GM21515 (cell line): ENCODE data around the gene DHRS3.
"Not testable (repeated sequence)": the region's sequence is repeated elsewhere in the genome, so short reads cannot be mapped to it uniquely, and the experiment has no call there.

Experiments
- ATAC-seq: cut with Tn5 transposase; IDR thresholded peaks from one replicate; pipeline ENCODE4 v1.9.1; 2021; ENCODE audit not compliant: unreplicated experiment

The DHRS3 gene

DNA sequence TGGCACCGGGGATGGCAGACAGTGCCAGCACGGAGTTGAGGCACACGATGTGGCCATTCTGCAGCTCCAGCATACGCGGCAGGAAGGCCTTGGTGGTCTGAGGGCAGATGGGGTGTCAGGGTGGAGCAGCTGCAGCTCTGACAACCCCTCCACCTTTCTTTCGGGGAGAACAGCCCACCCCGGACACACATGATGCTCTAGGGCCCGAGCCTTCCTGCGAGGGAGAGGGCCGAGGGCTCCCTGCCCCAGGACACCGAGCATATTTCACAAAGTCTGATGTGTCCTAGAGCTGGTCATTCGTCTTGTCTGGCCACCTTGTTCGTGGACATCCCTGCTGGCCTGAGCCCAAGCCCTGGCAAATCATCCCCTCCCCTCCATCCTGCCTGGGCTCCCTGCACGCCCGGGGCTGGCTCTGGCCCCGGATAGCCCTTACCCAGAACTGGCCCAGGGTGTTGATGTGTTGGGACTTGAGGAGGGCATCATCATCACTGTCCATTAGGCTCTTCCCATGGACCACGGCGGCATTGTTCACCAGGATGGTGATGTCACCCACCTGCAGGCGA lies 39.1 kb downstream of the DHRS3 start:
- ATAC-seq: no peak

DNA sequence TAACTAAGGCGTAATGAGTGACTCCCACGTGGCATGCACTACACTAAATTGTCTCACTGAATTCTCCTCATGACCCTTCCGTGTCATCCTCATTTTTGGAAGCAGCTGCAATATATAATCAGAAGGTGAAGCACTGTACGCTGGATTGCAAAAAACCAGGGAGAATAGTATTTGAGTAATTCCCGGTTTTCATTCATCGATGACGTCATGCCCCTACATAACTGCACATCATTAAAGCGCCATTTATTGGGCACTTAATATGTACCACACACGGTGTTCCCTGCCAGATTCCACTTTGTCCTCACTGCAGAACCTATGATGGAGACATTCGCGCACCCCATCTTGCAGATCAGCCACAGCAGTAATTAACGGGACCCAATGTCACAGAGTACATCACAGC lies 41.0 kb downstream of the DHRS3 start:
- no peak for ATAC-seq

DNA sequence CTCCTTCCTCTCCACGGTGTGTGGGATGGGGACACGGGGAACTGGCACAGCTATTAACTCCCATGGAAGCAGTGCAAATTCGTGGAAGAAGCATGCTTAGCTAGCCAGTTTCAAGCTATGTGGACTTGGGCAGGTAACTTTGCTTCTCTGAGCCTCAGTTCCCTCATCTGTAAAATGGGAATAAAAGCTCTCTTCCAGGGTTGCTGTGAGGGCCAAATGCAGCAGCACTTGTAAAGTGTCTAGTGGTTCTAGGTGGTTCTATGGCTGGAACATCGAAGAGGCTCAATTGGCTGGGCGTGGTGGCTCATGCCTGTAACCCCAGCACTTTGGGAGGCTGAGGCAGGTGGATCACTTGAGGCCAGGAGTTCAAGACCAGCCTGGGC lies 43.3 kb downstream of the DHRS3 start:
- no peak for ATAC-seq

DNA sequence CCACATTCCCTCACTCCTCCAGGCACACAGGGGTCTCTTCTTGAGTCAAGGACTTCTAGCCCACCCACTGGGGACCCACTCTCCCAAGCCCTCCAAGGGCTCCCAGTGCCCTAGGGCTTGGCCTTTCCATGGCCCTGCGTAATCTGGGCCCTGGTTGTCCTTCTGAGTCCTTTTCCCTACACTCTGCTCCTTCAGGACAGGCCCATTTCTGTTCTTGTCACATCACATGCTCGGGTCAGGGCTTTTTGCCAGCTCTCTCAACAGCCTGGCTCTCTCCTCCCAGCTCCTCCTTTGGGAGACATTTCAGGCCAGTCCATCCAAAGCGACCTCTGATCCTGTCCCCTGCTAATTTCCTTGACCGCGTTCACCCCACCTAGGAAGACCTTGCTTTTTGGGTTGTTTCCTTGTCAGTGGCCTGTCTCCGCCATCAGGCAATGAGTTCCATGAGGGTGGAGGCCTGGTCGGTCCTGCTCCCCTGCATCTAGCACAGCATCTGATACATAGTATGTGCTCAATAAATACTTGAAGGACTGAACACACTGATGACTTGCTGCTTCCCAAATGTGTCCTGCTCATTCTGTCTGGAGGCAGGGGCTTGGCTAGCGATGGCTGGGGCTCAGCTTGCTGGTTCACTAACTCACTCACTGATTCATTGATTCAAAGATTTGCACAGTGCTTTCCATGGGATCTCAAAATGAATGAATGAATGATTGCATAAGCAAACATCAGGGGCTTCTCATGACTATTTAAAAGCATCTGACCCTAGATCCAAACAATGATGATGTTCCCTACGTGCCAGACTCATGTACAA lies 44.8 kb downstream of the DHRS3 start:
- ATAC-seq: no peak

DNA sequence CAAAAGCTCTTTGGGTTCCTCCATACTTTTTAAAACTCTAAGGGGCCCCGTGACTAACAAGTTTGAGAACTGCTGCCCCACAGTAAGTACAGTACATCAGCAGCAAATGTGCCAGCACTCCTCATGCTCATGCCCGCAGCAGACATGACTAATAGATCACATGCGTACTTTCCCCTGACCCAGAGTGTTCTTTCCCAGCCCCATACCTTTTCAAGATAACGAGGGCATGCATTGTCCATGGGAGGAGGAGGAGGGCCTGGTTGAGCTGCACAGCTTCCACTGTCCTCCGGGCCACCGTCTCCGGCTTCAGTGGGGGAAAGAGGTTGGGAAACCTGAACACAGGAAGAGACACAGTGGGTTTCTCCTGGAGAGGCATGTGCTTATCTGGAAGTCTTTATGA lies 45.5 kb downstream of the DHRS3 start:
- ATAC-seq: no peak

DNA sequence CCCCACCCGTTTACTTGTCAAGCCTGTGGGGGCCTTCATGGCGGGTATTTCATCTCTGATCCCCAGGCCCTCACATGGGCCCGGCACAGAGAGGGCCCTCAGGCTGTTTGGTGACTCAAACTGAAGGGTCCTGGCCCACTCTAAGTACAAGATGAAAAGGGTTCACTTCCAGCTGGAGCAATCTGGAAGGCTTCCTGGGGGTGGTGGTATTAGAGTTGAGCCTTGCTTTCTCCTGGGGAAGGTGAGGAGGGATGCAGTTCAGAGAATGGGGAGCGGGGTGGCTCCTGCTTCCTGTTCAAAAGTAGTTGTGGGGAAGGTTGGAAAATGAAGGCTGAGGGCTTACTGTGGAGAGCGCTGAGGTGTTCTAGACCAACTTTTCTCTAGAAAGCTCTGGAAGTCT lies 47.7 kb downstream of the DHRS3 start:
- ATAC-seq: no peak

DNA sequence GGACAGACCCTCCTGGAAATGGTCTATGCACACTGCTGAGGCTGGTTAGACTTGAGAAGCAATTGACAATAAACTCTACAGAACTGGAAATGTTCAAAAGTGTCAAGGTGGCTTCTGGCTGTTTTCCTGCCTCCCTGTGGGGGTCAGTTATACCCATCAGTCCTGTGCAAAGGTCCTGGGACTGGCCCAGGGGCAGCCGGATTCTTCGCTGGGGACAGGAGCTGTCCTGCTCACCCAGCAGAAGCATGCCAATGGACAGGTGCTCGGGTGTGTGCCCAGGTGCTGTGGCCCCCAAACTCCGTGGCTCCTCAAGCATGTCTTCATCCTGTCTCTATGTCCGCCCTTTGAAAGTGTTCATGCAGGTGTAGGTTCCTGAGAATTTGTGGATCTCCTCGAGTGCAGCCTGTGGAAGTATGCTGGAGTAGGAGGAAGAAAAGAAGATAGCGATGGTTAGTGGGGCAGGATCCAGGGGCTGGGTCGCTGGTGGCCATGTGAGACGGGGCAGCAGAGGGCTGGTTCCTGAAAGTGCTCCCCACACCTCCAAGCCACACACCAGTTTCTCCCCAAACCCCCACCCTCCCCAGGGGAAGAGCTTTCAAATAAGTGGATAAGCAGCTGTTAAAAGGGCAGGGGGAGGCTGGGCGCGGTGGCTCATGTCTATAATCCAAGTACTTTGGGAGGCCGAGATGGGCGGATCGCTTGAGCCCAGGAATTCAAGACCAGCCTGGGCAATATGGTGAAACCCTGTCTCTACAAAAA lies 49.8 kb downstream of the DHRS3 start:
- no peak for ATAC-seq

DNA sequence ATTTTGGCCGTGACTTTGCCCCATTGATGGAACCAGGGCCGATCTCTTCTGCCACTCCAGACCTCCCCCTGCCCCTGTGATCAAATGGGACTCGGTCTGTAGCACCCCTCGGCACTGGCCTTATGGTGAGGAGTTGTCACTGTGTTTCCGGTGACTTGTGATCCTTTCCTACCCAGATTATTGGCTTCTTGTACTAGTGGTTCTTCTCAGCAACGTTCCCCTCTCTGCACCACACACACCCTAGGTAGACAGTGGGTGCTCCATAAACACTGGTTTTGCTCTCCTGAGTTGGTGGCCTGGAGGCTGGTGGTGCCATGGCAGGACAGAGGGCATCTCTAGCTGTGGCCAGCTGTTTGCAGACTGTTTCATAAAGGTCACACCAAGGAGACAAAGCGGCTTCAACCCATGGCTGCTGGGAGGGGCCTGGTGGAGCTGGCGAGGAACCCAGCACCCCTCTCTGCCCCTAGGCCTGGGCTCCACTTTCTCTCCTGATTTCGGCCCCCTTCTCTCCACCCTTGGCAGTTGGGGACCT lies 50.7 kb downstream of the DHRS3 start:
- ATAC-seq: no peak

DNA sequence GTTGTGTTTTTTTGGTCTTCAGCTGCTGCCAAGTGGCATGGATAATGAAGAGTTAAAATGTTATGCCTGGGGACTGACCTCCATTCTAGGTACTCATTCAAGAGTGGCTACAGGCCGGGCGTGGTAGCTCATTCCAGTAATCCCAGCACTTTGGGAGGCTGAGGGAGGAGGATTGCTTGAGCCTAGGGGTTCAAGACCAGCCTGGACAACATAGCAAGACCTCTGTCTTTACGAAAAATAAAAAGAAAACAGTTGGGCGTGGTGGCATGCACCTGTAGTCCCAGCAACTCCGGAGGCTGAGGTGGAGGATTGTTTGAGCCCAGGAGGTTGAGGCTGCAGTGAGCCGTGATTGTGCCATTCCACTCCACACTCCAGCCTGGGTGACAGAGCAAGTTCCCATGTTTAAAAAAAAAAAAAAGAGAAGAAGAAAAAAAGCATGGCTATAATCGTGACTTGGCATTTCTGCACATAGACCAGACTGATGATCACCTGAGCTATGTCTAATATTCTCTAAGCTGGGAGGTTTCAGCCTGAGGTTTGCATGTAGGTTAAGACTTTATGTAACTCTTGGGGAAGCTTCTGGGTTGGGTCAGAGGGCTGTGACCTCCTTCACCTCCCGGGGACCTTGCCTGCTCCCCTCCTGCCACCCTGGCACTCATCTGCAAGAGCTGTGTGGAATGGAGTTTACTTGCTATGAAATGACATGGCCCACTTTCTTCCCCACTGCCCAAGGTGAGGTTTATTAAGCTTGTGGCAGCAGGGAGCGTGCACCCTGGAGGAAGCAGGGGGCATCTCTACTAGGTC lies 51.3 kb downstream of the DHRS3 start:
- no peak for ATAC-seq

DNA sequence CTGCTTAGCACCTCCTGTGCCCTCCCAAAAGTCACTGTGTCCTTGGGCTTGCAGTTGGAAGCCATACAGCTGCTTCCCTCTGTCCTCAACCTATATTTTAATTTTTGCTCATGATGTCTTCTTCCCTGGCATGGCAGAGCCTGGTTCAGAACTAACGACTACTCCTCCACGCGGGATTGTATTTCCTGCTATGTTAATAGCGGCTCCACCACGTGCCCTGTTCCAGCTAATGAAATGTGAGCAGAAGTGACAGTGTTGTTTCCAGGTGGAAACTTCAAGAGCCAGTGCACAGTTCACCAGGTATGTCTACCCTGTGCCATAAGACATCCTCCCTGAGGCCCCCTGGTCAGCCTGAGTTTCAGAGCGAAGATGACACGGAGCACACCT lies 52.1 kb downstream of the DHRS3 start:
- ATAC-seq: no peak

DNA sequence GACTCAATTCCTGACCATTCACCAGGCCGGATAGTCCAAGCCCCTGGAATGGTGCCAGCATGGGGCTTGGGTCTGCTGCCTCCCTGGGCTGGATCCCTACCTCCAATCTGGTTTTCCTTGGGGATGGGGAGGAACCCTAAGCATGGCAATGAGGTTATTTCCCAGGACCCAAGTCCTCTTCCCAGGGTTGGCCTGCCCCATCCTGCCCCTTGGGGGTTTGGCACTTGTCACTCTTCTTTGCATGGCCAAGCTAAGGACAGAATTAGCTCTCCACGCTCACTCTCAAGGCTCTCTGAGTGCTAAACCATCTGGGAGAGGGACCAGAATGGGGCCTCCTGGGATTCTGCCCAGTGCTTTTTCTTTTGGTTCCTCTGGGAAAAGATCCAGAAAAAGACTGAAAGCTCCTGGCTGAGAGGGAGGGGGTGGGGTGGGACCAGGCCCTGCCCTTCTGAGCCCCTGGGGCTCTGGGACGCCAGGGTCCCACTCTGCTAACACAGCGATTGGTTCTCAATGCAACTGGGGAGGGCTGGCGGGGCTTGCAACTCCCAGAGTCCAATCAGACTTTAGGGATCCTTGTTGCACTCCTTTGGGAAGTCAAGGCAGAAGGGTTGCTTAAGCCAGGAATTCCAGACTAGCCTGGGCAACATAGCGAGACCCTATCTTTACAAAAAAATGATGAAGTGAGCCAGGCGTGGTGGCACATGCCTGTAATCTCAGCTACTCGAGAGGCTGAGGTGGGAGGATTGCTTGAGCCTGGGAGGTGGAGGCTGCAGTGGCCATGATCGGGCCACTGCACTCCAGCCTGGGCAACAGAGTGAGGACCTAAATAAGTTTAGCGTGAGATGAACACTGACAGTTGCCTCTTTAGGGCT lies 52.7 kb downstream of the DHRS3 start:
- ATAC-seq: no peak

DNA sequence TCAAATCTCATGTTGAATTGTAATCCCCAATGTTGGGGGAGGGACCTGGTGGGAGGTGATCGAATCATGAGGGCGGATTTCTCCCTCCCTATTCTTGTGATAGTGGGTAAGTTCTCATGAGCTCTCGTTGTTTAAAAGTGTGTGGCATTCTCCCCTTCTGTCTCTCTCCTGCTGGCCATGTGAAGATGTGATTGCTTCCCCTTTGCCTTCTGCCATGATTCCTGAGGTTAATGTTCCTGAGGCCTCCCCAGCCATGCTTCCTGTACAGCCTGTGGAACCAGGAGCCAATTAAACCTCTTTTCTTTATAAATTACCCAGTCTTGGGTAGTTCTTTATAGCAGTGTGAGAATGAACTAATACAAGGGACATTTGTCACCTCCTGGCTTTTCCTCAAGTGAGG lies 53.8 kb downstream of the DHRS3 start:
- ATAC-seq: not testable (repeated sequence)

DNA sequence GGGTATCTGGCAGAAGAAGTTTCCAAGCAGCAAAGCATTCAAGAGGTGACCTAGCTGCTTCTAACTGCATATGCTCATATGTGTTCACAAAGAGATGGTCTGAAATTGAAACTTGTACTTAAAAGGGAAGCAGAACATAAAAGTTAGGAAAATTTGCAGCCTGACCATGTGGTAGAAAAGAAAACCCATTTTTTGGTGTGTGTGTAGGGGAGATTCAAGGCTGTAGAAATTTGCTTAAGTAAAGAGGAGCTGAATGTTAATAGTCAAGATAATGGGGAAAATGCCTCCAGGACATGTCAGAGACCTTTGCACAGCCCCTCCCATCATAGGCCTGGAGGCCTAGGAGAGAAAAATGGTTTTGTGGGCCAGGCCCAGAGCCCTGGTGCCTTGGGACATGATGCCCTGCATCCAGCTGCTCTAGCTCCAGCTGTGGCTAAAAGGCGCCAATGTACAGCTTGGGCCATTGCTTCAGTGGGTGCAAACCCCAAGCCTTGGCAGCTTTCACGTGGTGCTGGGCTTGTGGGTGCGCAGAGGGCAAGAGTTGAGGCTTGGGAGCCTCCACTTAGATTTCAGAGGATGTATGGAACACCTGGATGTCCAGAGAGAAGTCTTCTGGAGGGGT lies 54.9 kb downstream of the DHRS3 start:
- no peak for ATAC-seq

DNA sequence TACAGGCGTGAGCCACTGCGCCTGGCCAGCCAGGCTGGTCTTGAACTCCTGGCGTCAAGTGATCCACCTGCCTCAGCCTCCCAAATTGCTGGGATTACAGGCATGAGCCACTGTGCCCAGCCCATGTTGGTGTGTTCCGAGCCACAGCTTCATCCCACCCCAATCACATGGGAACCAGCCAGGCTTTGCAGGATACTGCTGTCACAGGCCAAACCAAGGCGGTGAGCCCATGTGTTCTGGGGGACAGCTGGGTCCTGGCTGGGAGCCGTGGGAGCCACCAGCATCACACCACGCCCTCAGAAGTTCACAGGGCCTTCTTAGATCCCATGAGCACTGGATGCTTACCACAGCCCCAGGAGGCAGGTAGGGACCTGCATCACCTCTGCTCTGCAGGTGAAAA lies 56.9 kb downstream of the DHRS3 start:
- no peak for ATAC-seq

DNA sequence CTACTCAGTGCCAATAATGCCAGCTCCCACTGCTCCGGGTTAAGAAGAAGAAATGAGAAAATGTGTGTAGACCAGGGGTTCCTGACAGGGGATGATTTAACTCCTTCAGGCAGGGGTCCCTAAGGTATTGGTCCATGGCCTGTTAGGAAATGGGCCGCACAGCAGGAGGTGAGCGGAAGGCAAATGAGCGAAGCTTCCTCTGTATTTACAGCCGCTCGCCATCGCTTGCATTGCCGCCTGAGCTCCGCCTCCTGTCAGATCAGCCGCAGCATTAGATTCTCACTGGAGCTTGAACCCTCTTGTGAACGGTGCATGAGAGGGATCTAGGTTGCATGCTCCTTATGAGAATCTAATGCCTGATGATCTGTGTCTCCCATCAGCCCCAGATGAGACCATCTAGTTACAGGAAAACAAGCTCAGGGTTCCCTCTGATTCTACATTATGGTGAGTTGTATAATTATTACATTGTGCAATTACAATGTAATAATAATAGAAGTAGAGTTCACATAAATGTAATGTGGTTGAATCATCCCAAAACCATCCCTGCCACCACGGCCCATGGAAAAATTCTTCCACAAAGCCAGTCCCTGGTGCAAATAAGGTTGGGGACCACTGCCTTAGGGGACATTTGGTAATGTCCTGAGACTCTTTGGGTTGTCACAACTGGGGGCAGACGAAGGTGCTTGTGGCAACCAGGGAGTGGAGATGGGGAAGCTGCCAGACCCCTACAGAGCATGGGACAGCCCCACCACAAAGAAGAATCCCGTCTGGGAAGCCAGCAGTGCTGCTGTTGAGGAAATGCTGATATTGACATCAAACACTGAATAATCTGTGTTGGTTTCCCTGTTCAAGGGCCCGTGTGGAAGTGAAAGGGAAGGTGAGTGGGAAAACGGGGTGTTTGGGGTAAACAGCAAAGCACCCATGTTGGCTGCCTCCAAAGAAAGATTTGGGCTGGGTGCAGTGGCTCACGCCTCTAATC lies 60.8 kb downstream of the DHRS3 start:
- no peak for ATAC-seq

DNA sequence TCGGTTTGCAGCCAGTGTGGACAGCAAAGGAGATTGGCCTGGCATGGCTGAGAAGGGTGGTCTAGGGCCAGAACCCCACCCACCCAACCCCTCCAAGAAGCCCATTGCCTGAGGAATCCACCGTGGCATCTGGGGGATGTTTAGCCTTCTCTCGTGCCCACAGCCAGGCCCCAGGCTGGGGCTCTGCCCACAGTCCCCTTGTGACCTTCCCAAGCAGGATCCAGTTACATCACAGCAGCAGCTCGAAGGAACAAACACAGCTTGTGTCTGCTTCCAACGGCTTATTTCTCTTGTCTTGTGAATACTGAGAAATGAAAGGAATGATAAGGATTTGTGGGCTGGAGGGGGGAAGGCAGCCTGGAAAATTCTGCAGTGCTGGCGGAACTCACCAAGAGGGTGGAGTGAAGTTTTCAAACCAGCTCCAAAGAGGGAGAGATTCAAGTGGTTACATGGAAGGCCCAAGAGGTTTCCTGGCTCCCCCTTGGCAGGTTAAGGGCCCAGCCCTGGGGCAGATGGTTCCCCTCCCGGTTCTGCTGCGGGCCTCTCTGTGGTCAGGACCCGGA lies 61.6 kb downstream of the DHRS3 start:
- no peak for ATAC-seq

DNA sequence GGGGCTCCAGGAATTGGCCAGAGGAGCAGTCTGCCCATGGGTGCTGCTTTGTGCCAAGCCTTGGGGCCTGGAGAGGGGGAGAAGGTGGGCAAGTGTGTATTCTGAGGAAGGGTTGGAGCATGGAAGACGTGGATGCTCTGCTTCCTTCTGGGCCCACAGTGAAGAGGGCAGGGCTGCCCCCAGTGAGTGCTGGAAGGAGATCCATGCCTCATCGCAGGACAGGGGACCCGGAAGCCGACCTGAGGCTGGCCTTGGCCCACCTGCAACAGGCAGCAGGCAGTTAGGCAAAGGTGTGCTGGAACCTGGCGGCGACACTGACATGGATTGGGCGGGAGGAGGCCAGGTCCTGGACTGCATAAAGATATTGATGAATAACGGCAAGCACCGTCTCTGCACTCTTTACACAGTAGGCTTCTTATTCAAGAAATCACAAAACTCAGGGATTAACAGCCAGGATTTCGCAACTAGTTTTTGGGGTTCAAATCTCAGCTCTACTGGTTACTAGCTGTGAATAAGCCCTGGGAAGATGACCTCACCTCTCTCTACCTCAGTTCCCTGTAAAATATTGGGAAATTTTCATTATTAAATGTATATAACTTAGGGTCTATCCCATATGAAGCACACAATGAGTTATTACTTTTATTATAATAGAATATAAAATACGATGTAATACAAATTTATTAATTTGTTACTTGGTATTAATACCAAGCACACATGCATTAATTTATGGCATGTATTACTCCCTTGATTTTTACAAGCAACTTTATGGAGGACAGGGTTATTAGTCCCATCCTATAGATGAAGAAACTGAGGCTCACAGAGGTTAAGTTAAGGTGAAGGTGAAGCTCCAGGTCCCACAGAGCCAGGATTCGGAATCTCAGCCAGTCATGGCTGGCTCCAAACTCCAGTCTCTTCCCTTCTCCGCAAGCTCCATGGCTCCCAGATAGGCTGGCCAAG lies 62.3 kb downstream of the DHRS3 start:
- no peak for ATAC-seq
